GM19043 (cell line): ENCODE data around the gene AGO3.
"Not testable (repeated sequence)": the region's sequence is repeated elsewhere in the genome, so short reads cannot be mapped to it uniquely, and the experiment has no call there.

Experiments
- ATAC-seq: cut with Tn5 transposase; IDR thresholded peaks from one replicate; pipeline ENCODE4 v1.9.1; 2021; ENCODE audit warnings: low read depth; ENCODE audit not compliant: unreplicated experiment

Gene AGO3

DNA sequence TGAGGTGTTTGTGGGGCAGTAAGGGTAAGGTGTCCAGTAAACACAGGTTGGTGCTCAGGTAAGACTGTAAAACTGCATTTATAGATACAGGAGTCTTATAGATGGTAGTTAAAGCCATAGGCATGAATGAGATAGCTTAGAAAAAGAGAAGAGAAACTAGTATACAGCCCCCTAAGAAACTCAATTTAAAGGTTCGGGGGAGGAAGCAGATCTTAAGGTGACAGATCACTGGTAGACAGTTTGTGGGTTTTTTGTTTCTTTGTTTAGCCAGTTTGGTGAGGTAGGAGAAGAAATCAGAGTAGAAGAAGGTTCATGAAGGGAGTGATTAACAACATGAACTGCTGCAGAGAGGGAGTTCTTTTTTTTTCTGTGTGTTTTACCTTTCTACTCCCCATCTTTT lies 6.1 kb upstream of the AGO3 start:
- ATAC-seq, result no peak

DNA sequence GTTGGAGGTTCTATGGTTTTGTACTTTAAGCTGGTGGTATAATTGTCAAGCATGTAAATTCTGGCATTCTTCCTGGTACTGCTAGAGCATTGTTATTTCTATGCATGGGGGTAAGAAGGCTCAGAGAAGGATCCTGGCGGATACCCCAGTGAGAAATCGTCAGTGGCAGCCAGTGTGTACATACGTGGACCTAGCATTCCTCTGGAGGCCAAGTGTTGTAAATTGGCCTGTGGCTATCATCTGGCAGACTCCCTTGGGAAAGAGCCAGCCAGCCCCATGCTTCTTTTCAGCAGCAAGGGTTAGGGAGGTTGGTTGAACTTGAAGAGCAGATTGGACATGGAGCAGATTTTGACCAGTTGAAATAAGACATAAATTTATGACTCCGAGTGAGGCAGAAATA lies 5.2 kb upstream of the AGO3 start:
- no peak for ATAC-seq

- no peak for ATAC-seq
Observed at GRCh38 chr1:35927472-35927871, 3.4 kb upstream of the AGO3 start.

DNA sequence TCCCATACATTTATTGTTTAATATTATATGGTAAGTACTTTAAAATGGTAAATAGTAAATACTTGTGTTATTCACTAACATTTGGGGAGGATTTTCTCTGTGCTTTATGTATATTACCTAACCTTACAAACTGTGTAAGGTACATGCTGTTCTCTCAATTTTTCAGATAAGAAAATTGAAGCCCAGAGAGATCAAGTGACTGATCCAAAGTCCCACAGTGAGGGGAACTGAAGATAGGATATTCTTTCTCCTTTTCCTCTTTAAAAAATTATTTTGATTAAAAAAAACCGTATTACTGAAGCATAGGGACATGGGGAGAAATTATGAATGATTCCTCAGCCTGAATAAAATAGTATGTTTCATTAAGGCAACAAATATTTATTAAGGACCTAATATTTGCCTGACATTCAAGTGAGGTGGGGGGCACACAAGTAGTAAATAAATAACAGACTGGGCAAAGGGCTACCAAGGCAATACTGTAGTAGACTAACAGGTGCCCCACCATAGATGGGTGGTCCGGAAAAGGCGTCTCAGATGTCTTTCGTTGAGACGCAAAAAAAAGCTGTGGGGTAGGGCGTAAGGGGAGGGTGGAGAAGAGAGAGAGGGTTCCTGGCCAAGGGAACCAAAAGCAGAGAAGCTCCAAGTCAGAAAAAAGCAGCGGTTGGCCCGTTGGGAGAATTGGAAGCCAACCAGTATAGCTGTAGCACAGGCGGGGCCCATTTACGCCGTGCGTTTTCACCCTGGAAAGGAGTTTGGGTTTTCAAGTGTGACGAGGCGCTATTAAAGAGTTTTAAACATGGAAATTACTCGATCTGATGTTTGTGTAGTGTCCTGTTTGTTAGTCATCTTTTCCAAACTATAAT lies 944 bp upstream of the AGO3 start:
- ATAC-seq, result no peak

GRCh38 chr1:35931446-35932157 lies 697 bp downstream of the AGO3 start:
- ATAC-seq, result peak; percentile 26

DNA sequence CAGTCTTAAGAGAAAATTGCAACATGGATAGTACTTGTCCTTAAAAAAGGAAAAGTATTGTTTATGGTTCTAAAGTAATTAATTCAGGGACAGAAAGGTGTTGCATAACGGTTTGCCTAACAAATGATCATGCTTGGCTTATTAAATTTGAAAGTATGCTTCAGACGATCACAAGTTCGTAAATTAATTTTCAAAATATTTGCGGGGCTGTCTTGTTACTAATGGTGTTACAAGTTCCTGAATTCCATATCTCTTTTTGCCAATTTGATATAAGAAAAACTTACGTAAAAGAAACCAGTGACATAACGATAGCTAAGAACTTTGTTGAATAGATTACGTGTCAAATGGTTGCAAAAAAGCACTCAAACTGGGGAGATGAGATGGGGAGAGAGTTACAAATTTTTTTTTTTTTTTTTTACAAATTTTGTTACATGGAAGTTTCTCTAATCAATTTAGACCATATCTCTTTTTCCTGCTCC lies 1.3 kb downstream of the AGO3 start:
- ATAC-seq, result no peak

DNA sequence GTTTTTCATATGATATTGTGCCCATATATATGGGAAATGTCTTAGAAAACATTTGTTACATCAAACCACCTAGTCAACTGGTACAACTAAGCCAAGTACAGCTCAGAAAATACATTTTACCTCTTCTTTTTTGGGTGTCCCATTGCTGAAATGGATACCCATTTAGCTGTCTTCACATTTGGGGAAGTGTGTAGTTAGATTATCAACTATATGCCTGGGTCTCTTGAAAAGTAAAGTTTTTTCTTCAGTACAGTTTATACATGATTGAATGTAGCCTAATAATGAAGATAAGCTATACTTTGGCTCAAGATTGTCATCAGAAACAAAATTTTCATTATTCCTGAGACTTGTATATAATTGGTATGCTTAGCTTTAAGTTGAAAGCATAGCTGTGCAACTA lies 2.0 kb downstream of the AGO3 start:
- ATAC-seq, result no peak

DNA sequence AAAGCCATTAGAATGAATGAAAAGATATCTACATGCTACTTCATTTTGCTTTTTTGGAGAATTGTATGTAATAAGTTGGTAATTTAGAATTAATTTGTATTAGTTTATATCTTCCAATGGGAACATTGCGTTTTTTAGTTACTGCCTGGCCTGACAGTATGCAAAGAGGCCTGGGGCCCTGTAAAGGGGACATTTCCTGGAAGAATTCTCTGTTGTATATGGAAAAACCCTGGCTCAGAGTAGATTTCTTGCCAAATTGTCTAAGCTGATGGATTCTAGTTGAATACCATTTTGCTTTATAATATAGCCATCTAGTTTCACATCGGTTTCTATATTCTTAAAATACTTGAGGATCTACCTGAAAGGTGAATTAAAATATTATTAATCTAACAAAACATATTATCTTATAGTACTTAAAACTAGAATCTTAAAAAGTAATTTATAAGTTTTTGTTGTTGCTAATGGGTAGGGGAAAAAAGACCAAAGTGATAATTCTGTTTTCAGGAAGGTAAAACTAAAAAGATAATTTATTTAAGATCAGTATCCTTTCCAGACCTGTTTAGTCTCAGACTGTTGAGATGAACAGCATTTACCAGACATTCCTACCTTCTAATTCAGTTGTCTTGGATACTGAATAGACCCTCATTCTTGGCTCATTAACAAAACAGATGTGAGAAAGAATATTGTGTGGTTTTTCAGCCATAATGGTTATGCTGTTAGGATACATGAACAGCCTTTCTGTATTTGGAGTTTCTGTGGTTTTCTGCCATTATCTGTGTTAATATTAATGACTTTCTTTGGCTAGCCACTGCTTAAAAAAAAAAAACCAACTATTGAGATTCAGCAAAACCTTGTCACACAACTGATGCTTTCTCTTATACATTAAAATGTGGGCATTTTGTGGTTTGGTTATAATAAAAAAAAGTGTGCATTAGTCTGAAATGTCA lies 4.8 kb downstream of the AGO3 start:
- no peak for ATAC-seq

GRCh38 chr1:35936838-35937237 lies 5.9 kb downstream of the AGO3 start:
- ATAC-seq, result no peak

- no peak for ATAC-seq
Observed at GRCh38 chr1:35939484-35939883, 8.6 kb downstream of the AGO3 start.

GRCh38 chr1:35945327-35945726 lies 14.4 kb downstream of the AGO3 start:
- no peak for ATAC-seq

DNA sequence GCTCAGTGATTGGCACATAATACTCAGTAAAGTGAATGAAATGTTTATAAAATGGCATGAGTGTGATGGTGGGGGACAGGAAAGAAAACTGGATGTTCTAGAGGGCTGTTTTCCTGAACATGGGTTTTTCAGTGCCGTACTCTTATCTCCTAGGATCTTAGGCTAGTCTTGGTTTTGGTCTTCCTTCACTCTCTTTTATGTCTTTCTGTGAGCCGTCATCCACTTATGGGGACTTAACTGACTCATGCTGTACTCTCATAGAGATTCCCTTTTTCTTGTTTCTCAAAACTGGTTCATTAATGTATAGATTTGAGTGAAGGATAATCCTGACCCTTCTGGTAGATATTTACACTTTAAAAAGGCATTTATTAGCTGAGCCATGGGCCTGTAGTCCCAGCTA lies 16.6 kb downstream of the AGO3 start:
- ATAC-seq, result no peak

DNA sequence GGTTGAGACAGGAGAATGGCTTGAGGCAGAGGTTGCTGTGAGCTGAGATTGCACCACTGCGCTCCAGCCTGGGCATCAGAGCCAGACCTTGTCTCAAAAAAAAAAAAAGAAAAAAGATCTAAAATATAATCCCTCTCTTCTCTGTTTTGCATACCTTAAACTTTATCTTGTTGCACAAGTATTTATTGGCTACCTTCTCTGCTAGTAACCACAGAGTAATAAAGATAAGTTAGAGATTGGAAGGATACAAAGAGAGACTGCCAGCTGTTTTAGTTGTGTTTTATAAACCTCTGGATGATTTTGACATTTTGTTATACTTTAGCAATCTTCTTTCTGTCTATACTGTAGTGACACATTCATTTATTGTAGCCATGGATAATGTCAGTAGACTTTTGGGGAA lies 27.7 kb downstream of the AGO3 start:
- ATAC-seq, result no peak

DNA sequence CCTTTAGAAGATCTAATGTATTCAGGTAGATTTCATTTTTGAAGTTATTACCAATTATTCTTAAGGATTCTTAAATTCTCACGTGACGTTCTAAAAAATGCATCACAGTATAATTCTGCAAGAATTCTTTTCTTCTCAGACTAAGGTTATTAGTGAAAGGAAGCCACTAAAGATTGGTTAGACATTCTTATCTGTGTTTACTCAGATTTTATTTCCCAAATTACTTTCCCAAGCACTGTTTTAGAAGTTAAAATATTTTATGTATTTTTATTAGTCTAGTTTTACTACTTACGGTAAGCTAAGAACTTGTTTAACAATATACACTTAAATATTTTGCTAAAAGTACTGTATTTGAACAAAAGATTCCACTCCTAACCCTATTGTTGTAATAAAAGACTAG lies 28.4 kb downstream of the AGO3 start:
- no peak for ATAC-seq

DNA sequence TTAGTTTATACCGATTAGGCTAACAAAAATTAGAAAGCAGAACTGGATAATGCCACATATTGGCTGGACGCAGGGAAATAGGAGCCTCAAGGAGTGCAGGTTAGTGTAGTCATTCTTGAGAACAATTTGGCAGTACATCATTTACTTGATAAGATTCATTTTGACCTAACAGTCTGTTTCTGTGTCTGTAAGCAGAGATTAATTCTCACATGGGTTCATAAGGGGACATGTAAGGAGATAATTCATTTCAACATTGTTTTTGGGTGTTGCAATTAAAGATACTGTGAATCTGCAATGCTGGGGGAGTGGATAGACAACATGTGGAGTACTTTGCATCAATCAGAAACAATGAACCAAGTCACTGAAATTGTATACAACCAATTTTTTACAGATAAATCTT lies 32.0 kb downstream of the AGO3 start:
- no peak for ATAC-seq

DNA sequence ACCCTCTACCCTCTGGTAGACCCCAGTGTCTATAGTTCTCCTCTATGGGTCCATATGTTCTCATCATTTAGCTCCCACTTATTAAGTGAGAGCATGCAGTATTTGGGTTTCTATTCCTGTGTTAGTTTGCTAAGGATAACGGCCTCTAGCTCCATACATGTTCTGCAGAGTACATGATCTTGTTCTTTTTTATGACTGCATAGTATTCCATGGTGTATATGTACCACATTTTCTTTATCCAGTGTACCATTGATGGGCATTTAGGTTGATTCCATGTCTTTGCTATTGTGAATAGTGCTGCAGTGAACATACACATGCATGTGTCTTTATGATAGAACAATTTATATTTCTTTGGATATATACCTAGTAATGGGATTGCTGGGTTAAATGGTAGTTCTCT lies 33.4 kb downstream of the AGO3 start:
- not testable (repeated sequence) for ATAC-seq

DNA sequence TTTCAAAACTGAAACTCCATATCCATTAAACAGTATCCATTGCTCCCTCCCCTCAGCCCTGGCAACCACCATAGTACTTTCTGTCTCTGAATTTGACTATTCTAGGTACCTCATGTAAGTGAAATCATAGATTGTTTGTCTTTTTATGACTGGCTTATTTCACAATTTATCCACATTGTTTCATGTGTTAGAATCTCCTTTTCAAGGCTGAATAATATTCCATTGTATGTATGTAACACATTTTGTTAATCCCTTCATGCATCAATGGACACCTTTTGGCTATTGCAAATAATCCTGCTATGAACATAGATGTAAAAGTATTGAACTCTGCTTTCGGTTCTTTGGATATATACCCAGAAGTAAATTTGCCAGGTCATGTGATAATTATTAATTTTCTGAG lies 37.5 kb downstream of the AGO3 start:
- no peak for ATAC-seq

- no peak for ATAC-seq
Observed at GRCh38 chr1:35971601-35972000, 40.7 kb downstream of the AGO3 start.

- not testable (repeated sequence) for ATAC-seq
Observed at GRCh38 chr1:35972631-35973030, 41.7 kb downstream of the AGO3 start.

GRCh38 chr1:35980090-35980489 lies 49.2 kb downstream of the AGO3 start:
- no peak for ATAC-seq

DNA sequence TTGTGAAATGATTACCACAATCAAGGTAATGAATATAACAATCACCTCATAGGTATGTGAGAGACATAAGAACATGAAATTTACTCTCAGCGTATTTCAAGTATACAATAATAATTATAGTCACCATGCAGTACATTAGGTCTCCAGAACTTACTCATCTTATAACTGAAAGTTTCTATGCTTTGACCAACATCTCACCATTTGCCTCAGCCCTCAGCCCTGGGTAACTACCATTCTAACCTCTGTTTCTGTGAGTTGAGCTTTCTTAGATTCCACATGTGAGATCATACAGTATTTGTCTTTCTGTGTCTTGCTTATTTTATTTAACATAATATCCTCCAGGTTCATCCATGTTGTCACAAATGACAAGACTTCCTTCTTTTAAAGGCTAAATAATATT lies 57.3 kb downstream of the AGO3 start:
- no peak for ATAC-seq
